GM18519 (cell line): Measurements from ENCODE around the gene TMBIM4.
"Not testable (repeated sequence)": the region's sequence is repeated elsewhere in the genome, so short reads cannot be mapped to it uniquely, and the experiment has no call there.

ENCODE experiments used
- ATAC-seq: cut with Tn5 transposase; IDR thresholded peaks from one replicate; pipeline ENCODE4 v1.9.1; 2021; ENCODE audit warnings: mild to moderate bottlenecking, moderate library complexity; ENCODE audit not compliant: unreplicated experiment, low FRiP score

TMBIM4 gene, protein sequence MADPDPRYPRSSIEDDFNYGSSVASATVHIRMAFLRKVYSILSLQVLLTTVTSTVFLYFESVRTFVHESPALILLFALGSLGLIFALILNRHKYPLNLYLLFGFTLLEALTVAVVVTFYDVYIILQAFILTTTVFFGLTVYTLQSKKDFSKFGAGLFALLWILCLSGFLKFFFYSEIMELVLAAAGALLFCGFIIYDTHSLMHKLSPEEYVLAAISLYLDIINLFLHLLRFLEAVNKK

DNA sequence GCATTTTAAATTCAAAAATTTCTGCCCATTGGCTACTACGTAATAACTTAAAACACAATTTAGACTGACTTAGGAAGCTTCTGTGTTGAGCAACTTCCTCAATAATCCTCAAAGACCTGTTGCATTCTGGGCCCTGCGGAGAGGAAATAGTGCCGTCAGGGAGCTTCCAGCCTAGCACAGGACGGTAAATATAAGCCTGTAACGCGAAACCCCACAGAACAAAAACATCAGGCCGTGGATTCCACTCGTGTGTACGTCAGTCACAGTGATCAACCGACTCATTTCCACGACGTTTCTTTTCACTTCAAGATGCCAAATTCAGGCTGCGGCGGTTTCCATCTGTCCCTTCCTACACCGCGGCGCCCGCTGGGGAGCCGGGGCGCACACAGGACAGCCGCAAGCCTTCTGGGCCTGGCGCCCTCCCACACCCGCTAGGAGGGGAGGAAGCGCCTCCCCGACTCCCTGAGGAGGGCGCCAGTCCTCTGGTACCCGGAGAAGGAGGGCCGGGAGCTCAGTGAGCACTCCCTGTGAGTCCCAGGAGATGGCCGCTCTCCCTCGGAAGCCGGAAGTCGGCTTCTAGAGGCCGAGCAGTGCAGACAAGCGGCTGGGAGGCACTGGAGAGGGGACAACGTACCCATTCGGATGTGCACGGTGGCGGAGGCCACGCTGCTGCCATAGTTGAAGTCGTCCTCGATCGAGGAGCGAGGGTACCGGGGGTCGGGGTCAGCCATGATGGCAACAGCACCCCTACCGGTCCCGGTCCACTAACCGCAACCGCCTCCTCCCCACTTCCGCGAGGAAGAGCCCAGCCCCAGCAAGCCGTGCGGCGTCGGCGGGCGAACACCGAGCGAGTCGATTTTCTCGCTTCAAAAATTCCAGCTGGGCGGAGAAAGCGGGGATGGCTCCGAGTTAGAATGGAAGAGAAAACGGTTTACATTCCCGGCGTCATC lies at the start of gene TMBIM4:
TSS of gene TMBIM4 (minus strand) at position 776 of the 950 bp plus-strand sequence. CDS start at position 731, 45 bp downstream.
- ATAC-seq: peak; percentile 76

DNA sequence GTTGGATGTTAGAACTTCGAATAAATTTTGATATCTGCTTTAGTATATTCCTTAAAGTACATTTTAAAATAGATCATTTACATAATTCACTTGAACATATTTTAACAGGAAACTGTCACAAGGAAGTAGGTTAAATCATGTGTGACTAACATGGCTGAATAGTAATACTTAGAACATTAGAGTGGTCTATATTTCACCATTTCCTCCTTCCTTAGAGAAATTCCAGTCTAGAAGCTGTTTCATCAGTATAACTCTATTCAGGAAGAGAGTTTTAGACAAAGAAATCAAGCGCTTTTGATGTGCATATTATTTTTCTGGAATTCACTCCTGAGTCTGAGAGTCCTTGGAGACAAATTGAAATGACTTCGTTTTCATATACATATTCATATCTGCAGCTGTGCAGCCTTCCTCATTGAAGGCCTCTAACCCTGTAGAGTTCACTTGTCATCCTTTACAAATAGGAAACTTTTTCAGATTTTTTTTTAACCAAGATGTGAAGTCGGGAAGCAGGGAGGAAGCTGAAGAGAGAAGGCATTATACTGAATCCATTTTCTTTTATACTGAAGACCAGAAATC lies 47.6 kb upstream of the TMBIM4 start:
- ATAC-seq: no peak

DNA sequence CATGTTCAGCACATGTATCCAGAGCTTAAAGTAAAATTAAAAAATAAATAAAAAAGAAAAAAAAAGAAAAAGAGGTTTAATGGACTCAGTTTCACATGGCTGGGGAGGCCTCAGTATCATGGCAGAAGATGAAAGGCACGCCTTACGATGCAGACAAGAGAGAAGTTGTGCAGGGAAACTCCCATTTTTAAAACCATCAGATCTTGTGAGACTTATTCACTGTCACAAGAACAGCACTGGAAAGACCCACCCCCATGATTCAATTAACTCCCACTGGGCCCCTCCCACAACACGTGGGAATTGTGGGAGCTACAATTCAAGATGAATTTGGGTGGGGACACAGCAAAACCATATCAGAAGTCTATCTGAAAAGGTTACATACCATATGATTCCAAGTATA lies 43.2 kb upstream of the TMBIM4 start:
- ATAC-seq: not testable (repeated sequence)

DNA sequence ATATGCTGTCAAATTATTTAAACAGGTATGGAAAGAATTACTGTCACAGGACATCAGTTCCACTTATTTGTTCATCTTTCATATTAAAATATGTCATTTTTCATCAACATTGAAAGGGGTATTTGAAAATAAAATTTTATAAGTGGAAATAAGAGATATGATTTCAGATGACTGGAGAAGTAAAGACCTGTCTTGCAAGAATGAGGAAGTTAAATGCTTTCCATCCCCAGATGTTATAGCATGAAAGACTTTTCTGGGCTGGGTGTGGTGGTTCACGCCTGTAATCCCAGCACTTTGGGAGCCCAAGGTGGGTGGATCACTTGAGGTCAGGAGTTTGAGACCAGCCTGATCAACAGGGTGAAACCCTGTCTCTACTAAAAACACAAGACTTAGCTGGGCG lies 41.8 kb upstream of the TMBIM4 start:
- ATAC-seq: not testable (repeated sequence)

DNA sequence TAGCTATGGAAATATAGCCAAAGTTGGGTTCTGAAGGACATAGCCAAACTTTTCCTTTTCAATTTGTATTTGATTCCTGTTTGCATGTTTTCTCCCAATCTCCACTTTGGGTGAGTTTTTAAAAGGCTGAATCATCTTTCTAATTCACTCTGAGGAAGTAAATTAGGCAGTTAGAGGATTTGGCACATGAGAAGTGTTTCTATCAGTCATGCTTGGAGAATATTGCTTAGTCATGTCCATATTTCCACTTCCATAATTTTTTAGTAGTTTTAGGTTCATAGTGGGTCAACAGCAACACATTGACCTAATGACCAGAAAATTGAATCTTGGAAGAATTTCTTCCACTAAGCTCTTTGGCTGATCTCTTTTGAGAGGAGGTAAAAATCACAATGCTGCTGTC lies 41.0 kb upstream of the TMBIM4 start:
- no peak for ATAC-seq

DNA sequence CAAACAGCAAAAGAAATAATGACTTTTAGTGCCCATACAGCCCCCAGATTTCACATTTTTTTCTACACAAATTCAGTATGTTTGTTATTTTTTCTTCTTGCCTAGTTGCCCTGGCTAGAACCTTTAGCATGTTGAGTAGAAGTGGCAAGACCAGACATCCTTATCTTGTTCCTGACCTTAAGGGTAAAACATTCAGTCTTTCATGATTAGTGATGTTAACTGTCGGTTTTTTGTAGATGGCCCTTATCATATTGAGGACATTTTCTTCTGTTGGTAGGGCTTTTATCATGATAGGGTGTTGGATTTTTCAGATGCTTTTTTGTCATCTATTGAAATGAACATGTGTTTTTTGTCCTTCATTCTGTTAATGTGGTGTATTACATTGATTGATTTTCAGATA lies 36.3 kb upstream of the TMBIM4 start:
- ATAC-seq: no peak

DNA sequence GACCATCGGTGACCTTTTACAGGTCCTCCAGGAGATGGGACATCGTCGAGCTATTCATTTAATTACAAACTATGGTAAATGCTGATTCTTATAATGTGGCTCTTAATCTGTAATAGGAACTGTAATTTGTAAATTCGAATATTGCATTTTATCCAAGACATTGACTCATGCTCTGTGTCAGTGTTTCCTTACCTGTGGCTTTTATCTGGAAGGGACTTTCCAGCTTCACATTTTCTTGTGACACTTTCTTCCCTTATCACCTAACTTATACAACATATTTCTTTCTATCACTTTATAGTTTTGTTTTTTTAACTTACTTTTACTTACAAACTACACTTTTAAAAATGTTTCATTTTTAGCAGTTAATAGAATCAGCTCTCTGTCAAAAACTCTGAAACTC lies 34.0 kb upstream of the TMBIM4 start:
- ATAC-seq: no peak

DNA sequence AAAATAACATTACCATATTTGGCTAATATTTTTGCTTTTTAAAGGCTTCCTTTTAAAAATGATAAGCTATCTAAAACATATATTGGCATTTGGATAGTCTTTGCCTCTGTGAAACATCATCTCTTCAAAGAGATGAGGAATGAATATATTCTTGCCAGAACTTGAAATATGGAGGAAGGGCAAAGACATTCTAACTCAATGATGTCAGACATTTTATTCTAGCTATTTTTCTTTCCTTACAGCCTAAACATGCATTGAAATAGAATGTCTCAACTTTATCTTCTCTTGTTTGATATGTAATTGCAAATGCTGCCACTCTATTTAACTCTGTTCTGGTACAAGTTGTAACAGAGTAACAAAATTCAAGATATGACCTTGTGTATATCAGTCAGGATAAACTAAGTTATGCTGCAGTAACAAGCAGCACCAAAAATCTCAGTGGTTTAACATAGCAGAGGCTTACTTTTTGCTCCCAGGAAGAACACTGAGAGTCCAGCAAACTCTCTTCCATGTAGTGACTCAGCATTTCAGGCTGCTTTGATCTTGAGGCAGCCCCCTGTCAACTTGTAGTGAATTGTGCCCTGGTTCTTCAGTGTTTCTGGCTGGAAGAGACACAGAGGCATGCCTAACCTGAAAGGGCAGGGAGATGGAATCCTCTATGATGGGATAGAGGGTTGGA lies 30.2 kb upstream of the TMBIM4 start:
- ATAC-seq: no peak

DNA sequence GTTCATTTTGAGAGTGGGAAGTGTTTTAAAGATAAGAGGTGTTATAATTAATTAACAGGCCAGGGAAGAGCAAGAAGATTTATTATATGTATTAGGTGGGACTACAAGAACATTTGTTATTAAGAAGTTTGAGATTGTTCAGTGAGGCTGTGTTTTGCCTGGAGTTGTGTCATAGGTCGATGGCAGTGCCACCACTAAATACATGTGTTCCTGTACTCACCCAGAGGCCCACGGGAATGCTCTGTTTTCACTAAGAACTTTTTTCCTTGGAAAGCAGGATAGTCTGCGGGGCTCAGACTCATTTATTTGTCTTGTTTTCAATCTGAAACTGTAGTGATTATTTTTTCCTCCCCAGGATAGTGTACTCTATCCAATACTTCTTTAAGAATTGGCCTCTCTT lies 29.3 kb upstream of the TMBIM4 start:
- ATAC-seq: no peak

DNA sequence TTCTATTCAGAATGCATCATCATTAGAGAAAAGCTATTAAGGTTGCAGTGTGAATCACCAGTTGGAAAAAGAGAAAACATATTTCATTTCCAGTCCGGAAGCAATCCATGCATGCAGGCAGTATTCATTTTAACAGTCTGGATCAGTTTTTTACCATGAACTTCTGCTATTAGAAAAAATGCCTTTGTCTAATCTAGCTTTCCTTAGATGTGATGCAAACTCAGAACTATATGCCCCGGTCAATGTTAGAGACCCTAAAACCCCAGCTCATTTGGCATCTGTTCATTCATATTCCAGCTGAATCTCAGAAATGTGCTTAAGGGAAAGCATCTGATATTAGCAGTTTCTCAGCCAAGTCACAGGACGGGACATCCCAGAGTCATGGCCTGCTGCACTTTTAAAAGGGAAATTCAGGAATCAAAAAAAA lies 27.7 kb upstream of the TMBIM4 start:
- ATAC-seq: no peak

DNA sequence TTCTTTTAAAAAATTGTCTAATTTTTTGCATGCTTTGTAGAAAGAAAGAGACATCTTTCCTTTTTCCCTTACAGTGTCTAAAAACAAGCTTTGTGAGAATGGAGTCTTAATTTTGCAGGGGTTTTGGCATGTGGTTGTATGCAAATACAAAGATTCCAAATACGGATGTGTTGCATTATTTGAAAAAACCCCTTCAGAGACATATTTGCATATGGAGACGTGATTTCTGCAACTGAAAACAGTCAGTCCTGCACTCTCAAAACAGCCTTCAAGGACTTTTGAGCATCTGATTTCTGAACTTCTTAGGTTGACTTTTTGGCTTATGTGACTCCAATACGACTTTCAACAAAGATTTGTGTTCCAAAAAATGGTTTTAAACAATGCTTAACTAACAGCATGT lies 27.0 kb upstream of the TMBIM4 start:
- ATAC-seq: peak; percentile 79

DNA sequence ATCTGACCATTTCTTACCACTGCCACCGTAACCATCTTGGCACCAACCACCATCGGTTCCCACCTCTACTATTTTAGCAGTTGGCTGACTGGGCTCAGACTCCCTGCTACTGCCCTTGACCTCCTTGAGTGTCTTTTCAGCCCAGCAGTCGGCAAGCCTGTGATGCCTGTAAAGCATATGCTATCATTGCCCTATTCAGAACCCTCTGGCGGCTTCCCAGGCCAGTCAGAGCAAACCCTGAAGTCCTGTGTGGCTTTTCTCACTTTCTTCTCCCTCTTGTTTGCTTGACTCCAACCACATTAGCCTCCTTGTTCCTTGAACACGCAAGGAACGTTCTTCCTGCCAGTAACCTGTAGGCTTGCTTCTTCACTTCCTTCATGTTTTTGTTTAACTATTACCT lies 25.4 kb upstream of the TMBIM4 start:
- no peak for ATAC-seq

DNA sequence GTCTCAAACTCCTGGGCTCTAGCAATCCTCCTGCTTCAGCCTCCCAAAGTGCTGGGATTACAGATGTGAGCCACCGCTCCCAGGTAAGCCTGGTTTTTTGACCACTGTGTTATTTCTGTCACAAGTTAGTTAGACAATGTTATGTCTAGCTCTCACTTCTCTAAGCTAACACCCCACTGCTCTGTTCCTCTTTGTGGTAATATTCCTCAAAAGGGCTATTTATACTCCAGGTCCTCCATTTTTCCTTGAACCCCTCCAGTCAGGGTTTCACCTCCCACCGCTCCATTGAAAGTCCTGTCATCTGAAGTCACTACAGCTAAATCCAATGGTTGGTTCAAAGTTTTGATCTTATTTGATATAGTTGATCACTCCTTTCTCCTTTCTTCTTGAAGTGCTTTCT lies 24.3 kb upstream of the TMBIM4 start:
- no peak for ATAC-seq

DNA sequence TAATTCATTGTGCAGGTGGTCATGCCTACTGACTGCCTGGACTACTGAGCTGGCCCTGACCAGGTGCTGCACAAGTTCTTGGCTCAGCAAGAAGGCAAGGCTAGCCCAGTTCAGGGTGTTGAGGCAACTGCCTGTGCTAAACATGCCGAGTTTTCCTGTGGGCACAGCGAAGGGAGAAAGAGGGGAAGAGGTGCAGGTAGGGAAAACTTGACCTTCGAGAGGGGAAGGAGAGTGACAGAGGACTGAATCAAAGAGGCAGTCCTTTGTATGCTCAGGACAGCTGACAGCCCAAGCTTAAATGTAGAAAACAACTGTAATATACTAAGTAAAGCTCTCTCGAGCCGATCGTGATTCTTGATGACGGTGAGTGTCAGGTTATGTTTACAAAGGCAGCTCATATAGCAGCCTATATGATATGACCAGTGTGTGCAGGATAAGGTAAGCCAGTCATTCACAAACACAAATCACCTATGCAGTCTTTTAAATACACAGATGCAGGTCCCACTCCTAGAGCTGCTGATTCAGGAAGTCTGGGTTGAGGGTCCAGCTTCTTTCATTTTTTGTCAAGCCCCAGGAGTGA lies 21.8 kb upstream of the TMBIM4 start:
- no peak for ATAC-seq

DNA sequence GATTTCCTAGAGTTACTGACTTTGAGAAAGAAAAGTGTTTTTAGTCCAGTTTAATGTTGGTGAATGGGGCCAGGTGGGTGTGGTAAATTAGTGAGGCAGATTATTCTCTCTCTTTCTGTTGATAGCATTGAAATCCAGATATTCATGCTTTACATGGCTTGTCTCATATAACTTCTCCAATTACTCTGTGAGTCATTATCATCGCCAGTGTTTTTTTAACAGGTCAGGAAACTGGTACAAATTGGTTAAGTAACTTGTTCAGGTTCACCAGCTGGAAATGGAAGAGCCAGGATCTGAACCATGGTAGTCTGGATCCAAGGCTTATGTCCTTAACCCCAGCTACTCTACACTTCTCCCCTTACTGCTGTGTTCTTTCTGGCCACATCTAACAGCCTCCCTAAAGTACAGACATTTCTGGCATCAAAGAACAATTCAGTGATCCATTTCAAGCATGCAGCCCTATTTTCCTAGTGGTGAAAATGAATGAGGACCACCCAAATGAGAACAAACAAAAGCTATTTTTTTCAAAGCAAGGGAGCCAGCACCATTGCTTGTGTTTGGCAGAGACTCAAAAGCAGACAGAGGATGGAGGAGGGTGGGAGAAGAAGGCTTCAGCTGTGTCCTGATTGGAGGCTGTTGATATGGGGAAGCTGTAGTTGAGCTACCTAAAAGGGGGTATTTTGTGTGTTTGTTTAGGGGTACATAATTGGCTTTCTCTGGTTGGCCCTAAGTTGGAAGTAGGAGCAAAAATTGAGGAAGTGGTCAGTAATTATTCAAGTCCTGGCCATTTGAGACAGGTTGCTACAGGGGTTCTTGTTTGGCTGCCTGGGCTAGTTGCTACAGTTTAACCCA lies 20.9 kb upstream of the TMBIM4 start:
- no peak for ATAC-seq

DNA sequence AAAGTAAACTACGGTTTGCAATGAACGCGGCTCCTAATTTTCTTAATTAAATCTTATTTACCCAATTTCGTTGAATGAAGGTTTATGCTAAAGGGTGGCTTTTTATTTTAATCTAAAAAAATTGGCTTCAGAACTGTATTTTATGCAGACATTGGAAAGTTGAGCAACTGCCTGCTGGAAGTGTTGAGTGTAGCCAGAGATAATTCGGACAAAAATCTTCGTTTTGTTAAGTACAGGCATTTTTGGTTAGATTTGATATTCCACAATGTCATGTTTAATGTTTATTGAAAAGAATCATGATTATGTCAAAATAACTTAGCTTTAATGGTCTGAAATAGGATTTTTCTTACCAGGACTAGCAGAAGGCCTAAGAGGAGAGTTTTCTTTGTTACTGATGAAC lies 20.1 kb upstream of the TMBIM4 start:
- ATAC-seq: no peak

DNA sequence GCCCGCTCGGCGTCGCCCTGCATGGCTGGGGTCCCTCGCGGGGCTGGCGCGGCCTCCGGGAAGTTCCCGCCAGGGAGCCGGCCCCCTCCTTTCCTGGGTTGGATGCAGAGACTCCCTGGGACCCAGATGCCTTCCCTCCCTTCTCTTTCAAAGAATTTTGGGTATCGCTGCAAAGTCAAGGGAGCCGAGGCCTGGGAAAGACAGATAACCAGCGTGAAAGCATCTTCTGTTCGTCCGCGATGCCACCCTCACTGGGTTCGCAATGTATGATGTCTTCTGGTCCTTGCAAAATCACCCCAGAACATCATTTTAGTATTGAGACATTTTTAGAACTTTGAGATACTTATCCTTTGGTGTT lies 19.7 kb upstream of the TMBIM4 start:
- no peak for ATAC-seq

DNA sequence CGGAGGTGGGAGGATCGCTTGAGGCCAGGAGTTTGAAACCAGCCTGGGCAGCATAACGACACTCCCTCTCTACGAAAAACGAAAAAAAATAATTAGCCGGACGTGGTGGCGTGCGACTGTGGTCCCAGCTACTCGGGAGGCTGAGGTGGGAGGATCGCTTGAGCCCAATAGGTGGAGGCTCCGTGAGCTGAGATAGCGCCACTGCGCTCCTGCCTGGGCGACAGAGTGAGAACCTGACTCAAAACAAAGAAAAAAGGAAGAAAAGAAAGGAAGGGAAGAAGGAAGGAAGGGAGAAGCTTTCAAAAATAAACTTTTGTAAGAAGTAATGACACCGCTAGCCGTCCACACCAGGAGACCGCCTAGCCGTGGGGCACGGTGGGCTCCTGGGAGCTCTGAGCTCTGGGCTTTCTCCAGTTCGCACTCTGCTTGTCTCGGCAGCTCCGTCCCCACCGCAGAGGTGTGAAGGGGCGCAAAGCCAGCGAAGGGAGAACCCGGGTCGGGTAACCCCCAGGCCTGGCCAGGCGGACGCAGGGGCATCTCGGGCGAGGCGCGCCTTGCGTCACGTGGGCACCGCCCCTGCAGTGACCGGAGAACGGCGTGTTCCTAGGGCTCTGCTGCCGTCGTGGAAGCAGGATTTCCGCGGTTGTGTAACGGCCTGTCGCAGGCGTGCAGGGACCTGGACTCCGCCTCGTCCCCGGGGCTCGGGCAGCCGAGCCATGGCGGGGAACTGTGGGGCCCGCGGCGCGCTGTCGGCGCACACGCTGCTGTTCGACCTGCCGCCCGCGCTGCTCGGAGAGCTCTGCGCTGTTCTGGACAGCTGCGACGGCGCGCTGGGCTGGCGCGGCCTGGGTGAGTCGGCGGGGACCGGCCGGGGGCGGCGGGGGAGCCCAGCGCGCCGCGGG lies 19.0 kb upstream of the TMBIM4 start, which contains the start of gene IRAK3:
TSS of gene IRAK3 (plus strand) at position 631 of the 902 bp plus-strand sequence. CDS start at position 717, 86 bp downstream.
- ATAC-seq: peak; percentile 56

DNA sequence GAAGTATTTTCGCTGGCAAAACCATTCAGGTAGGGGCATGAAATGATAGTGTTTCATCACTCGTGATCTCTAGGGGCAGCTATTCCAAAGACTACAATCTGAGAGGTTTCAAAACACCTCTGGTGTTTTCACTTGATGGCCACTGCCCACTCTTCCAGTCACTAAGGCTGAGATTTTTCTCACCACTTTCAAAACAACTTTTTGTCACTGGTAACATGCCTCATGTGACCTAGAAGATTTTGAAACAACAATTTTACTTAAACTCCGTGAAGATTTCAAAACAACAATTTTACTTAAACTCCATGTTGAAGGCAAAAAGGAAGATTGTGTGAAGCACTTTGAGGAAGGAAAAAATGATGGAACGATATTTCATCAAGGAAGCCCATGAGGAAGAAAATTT lies 18.0 kb upstream of the TMBIM4 start:
- ATAC-seq: no peak
